Thyroid gland (tissue), 4 donors: ENCODE data around the gene FSTL4.

Experiments
- POLR2A ChIP-seq, 2 donors: fragments of 450-650 bp; IDR thresholded peaks; one replicate each; pipeline ENCODE4 v1.6.1; 2017; ENCODE audit warnings: antibody characterized with exemption in 2 of 2, mild to moderate bottlenecking in 2 of 2, moderate library complexity in 1 of 2
- TF ChIP-seq, protein P1 (sequence below), 6 experiments: fragments of 200-600 bp in 3 of 6; fragments of 450-650 bp in 3 of 6; sonication (generic) in 3 of 6; IDR thresholded peaks; one replicate each; pipeline ENCODE4 v1.5.1; 2016 to 2019; ENCODE audit warnings: antibody characterized with exemption in 6 of 6, mild to moderate bottlenecking in 2 of 6, inconsistent platforms in 1 of 6, moderate library complexity in 1 of 6

GRCh38 chr5:133546500-133546899, 65.8 kb downstream of the FSTL4 start:
- TF ChIP-seq POLR2A (IDR thresholded peaks at IDR 0.05) = no peak
- TF ChIP-seq, protein P1, sequence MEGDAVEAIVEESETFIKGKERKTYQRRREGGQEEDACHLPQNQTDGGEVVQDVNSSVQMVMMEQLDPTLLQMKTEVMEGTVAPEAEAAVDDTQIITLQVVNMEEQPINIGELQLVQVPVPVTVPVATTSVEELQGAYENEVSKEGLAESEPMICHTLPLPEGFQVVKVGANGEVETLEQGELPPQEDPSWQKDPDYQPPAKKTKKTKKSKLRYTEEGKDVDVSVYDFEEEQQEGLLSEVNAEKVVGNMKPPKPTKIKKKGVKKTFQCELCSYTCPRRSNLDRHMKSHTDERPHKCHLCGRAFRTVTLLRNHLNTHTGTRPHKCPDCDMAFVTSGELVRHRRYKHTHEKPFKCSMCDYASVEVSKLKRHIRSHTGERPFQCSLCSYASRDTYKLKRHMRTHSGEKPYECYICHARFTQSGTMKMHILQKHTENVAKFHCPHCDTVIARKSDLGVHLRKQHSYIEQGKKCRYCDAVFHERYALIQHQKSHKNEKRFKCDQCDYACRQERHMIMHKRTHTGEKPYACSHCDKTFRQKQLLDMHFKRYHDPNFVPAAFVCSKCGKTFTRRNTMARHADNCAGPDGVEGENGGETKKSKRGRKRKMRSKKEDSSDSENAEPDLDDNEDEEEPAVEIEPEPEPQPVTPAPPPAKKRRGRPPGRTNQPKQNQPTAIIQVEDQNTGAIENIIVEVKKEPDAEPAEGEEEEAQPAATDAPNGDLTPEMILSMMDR (IDR thresholded peaks at IDR 0.05) = no peak
